Psoas muscle (tissue), 8 donors: Measurements from ENCODE around the gene PTPMT1. TPM values are rescaled to one million over a fixed set of nuclear protein-coding genes. Genes with fewer than 3 reads are reported as not detected.

Experiments
- ATAC-seq, 4 donors: fragments of 200-7000 bp; cut with Tn5 transposase; one replicate each; pipeline ENCODE4 v1.9.1; 2020; ENCODE audit warnings: moderate library complexity in 3 of 4, mild to moderate bottlenecking in 2 of 4
- DNase-seq, 2 donors: peaks; one replicate each; pipeline ENCODE4 v3.0.0-alpha.2; 2020
- H3K27ac ChIP-seq: fragments of 200-600 bp; one replicate; pipeline ENCODE4 v1.8.0; 2022
- H3K27me3 ChIP-seq, 3 donors: fragments of 200-600 bp in 1 of 3; one replicate each; pipeline versions ENCODE4 v1.6.1 to v1.8.0; 2013 to 2022; ENCODE audit warnings: low read length in 2 of 3, mild to moderate bottlenecking in 2 of 3, moderate library complexity in 1 of 3; ENCODE audit not compliant: insufficient read depth in 3 of 3
- H3K36me3 ChIP-seq, 2 donors: fragments of 200-600 bp in 1 of 2; one replicate each; pipeline versions ENCODE4 v1.6.1 to v1.8.0; 2013 to 2022; ENCODE audit warnings: low read depth in 1 of 2, mild to moderate bottlenecking in 1 of 2, moderate library complexity in 1 of 2; ENCODE audit not compliant: insufficient read depth in 1 of 2
- H3K4me1 ChIP-seq: fragments of 200-600 bp; one replicate; pipeline ENCODE4 v1.8.0; 2022
- H3K4me3 ChIP-seq: fragments of 200-600 bp; one replicate; pipeline ENCODE4 v1.8.0; 2022; ENCODE audit warnings: mild to moderate bottlenecking
- H3K9me3 ChIP-seq: fragments of 200-600 bp; one replicate; pipeline ENCODE4 v1.8.0; 2022
- WGBS, 3 donors: extraction: QIAGEN DNeasy Blood & Tissue Kit; methylation state at CpG; one replicate each; pipeline versions ENCODE4 v1.1.6 to v1.1.7; 2013; 5-methylcytosine and 5-hydroxymethylcytosine counted together
- intact Hi-C, 2 donors: fragments of 100-400 bp; cut with DNase I; formaldehyde crosslinking; loops; one replicate each; pipeline versions ENCODE4 v1.11.0 to v1.14.2; 2022
- polyA plus RNA-seq, 3 donors: library from polyadenylated mRNA; stranded (reverse); fragments of 200-250 nt; gene quantifications; one replicate each; pipeline ENCODE4 v1.2.3, GENCODE V29; 2013
- total RNA-seq, 4 donors: library from RNA; stranded (reverse); fragmentation: NEBNext Ultra II Directional in 2 of 4; extraction: Animal tissue kit (Norgen Biotek cat#: 25700) in 2 of 4; gene quantifications; one replicate each; pipeline versions ENCODE4 v1.2.1 to v1.2.4, GENCODE V29; 2021 to 2023
- TF ChIP-seq, protein P1 (sequence below): fragments of 200-600 bp; IDR thresholded peaks from one replicate; pipeline ENCODE4 v1.8.0; 2022; ENCODE audit warnings: antibody characterized with exemption
- donor health status: healthy with polysubstance abuse.
- donor health status: DM: no; HTN: no; CAD: no; lungs with moderate emphysema.
- donor health status: Bipolar disorder and iron deficiency.
- donor health status: healthy.
- donor health status: DM: yes; HTN: yes; CAD: no.
- donor health status: DM: no; HTN: no; CAD: no.
- donor health status: DM: no; HTN: no; CAD: no.
- donor health status: DM: yes; HTN: yes; CAD: no.

The PTPMT1 gene
- total and polyA plus RNA-seq, 7 donors = 20.9 to 40.3 (median 34.5) TPM

DNA sequence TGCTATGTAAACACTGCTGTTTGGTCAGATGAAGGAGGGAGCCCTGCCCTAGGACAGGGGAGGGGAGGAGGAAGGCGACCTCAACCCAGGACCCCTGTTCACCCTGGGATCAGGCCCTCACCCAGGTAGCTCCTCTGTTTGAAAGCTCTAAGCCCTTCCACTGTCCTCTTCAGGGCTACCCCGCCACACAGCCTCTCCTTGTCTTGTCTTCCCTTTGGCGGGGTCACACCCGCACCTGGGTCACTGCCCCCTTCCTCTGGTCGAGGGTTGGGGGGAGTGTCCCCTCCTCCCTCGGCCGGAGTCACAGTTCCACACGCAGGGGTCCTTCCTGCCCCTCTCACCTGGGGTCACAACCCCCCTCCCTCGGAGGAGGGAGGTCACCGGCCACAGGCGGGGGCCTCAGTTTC is 463 bp upstream of the PTPMT1 start:
- DNase-seq (no peak), ATAC-seq (peak; percentile 12 to 39 (median 16))

DNA sequence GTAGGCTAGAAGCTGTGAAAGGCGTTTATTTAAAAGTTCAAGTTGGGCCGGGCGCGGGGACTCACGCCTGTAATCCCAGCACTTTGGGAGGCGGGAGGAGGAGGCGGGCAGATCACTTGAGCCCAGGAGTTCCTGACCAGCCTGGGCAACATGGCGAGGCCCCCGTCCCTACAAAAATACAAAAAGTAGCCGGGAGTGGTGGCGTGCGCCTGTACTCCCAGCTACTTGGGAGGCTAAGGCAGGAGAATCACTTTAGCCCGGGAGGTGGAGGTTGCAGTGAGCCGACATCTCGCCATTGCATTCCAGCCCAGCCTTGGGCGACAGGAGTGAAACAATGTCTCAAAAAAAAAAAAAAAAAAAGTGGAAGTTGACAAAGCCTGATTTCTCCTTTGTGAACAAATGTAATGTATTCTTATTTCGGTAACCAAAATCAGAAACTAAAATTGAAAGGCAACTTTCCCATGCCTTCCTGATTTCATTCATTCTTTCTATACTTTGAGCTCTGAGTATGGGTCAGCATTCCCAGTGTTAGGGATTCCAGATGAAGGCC is 825 bp downstream of the PTPMT1 start:
- Histone ChIP-seq H3K4me1 (peaks cover 12% of the 10 kb centered on the region), H3K27ac (peak overlapping the region; percentile 83), H3K36me3 (peaks cover 0 to 30% of the 10 kb centered on the region in 2 donors), H3K4me3 (peak overlapping the region; percentile 97), H3K9me3 (no peaks in the 10 kb centered on the region), H3K27me3 (no peaks in the 10 kb centered on the region)
- intact Hi-C loops = no loop called here
- DNase-seq (no peak), ATAC-seq (peak in 2 of 4 donors; percentile 16 to 20)
- TF ChIP-seq, protein P1, sequence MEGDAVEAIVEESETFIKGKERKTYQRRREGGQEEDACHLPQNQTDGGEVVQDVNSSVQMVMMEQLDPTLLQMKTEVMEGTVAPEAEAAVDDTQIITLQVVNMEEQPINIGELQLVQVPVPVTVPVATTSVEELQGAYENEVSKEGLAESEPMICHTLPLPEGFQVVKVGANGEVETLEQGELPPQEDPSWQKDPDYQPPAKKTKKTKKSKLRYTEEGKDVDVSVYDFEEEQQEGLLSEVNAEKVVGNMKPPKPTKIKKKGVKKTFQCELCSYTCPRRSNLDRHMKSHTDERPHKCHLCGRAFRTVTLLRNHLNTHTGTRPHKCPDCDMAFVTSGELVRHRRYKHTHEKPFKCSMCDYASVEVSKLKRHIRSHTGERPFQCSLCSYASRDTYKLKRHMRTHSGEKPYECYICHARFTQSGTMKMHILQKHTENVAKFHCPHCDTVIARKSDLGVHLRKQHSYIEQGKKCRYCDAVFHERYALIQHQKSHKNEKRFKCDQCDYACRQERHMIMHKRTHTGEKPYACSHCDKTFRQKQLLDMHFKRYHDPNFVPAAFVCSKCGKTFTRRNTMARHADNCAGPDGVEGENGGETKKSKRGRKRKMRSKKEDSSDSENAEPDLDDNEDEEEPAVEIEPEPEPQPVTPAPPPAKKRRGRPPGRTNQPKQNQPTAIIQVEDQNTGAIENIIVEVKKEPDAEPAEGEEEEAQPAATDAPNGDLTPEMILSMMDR = no peak
- 43 to 51% (median 45%) methylated on average over 17 of the region's 17 CpGs for WGBS, 3 donors

More for the DNA sequence above, 463 bp upstream of the PTPMT1 start:
- intact Hi-C loops = no loop called here
- peak overlapping the region; percentile 97 for H3K4me3 ChIP-seq
- H3K27ac ChIP-seq = peak overlapping the region; percentile 83
- H3K36me3 ChIP-seq = peaks cover 0 to 17% of the 10 kb centered on the region in 2 donors
- peaks cover 21% of the 10 kb centered on the region for H3K4me1 ChIP-seq
- H3K27me3 ChIP-seq = no peaks in the 10 kb centered on the region
- TF ChIP-seq, protein P1 = no peak
- H3K9me3 ChIP-seq = no peaks in the 10 kb centered on the region
- 15 to 18% (median 15%) methylated on average over 10 to 11 of the region's 11 CpGs for WGBS, 3 donors

DNA sequence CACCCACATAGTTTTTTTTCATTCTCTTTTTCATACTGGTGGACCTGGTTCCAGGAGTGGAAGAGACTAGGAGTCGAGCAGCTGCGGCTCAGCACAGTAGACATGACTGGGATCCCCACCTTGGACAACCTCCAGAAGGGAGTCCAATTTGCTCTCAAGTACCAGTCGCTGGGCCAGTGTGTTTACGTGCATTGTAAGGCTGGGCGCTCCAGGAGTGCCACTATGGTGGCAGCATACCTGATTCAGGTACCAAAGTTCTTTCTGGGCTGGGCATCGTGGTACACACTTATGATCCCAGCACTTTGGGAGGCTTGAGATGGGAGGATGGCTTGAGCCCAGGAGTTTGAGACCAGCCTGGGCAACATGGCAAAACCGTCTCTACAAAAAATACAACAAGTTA is 4.2 kb downstream of the PTPMT1 start:
- 96 to 98% (median 97%) methylated on average over 7 of the region's 7 CpGs for WGBS, 3 donors

DNA sequence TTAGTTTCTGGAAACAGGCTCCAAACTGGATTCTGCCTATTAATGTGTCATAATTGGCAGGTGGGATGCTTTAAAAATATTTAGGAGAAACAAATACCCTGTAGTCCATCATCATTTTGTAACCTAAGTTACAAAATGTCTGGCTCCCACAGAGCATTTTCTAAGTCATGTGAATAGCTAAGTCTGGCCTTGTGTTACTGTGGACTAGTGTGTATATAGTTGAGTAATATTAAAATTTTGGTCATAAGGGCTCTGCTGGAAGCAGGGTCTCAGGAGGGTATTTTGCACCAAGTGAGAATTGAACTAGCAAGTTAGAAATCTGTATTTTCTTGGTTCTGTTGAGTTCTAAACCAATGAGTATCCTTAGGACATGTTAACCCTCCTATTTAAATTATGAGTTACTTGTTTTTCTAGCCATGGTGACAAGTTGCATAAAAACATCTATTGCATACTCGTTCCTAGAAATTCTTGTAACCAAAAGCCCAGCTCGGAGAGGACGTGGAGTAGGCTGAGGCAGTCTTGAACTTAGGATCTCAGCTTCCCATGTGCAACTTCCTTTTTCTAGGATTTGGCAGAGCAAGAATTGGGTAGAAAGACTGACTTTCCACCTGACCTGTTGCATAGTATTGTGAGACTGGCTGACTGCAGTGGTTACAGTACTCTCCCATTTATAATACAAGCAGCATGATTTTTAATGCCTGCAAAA is 5.4 kb downstream of the PTPMT1 start:
- H3K4me1 ChIP-seq = peaks cover 20% of the 10 kb centered on the region
- H3K4me3 ChIP-seq = no peak overlapping the region
- WGBS, 3 donors = 80 to 83% (median 81%) methylated on average over 3 of the region's 3 CpGs
- H3K27me3 ChIP-seq = no peaks in the 10 kb centered on the region
- ATAC-seq (no peak), DNase-seq (no peak)
- intact Hi-C loops = no loop called here
- no peaks in the 10 kb centered on the region for H3K9me3 ChIP-seq
- TF ChIP-seq, protein P1 = no peak
- no peak overlapping the region for H3K27ac ChIP-seq
- peaks cover 2 to 76% of the 10 kb centered on the region in 2 donors for H3K36me3 ChIP-seq

More for the DNA sequence above, 4.2 kb downstream of the PTPMT1 start:
- Histone ChIP-seq H3K9me3 (no peaks in the 10 kb centered on the region), H3K36me3 (peaks cover 2 to 64% of the 10 kb centered on the region in 2 donors), H3K4me1 (peaks cover 25% of the 10 kb centered on the region), H3K4me3 (no peak overlapping the region), H3K27me3 (no peaks in the 10 kb centered on the region), H3K27ac (no peak overlapping the region)
- DNase-seq (no peak), ATAC-seq (no peak)
- TF ChIP-seq, protein P1 = no peak
- intact Hi-C loops = no loop called here
